Hepatocyte (in vitro differentiated cells): ENCODE measurements around the gene GMIP. TPM values are rescaled to one million over a fixed set of nuclear protein-coding genes. Genes with fewer than 3 reads are reported as not detected.

Source experiments
- DNase-seq: peaks from one replicate; pipeline ENCODE4 v3.0.0-alpha.2; 2016; ENCODE audit warnings: low spot score
- H2AFZ ChIP-seq: fragments of 200-600 bp; sonication (generic); 2 replicates; pipeline ENCODE4 v1.6.0; 2016; ENCODE audit warnings: antibody characterized with exemption, mild to moderate bottlenecking
- H3K27ac ChIP-seq: fragments of 200-600 bp; sonication (generic); 2 replicates; pipeline ENCODE4 v1.5.1; 2016; ENCODE audit warnings: mild to moderate bottlenecking
- H3K27me3 ChIP-seq: fragments of 200-600 bp; sonication (generic); 2 replicates; pipeline ENCODE4 v1.6.1; 2016
- H3K36me3 ChIP-seq: fragments of 200-600 bp; sonication (generic); replicated peaks from 2 replicates; pipeline ENCODE4 v1.5.1; 2016; ENCODE audit warnings: low read depth; ENCODE audit not compliant: insufficient read depth
- H3K4me1 ChIP-seq: fragments of 200-600 bp; sonication (generic); 2 replicates; pipeline ENCODE4 v1.5.1; 2016; ENCODE audit warnings: mild to moderate bottlenecking, moderate library complexity; ENCODE audit not compliant: insufficient read depth
- H3K4me2 ChIP-seq: fragments of 200-600 bp; sonication (generic); 2 replicates; pipeline ENCODE4 v1.6.0; 2016
- H3K4me3 ChIP-seq: fragments of 200-600 bp; sonication (generic); 2 replicates; pipeline ENCODE4 v1.5.1; 2016; ENCODE audit warnings: mild to moderate bottlenecking
- H3K79me2 ChIP-seq: fragments of 200-600 bp; sonication (generic); 2 replicates; pipeline ENCODE4 v1.6.0; 2017; ENCODE audit warnings: mild to moderate bottlenecking
- H3K9me2 ChIP-seq: fragments of 200-600 bp; sonication (generic); replicated peaks from 2 replicates; pipeline ENCODE4 v1.6.0; 2017; ENCODE audit warnings: mild to moderate bottlenecking; ENCODE audit not compliant: insufficient read depth
- H3K9me3 ChIP-seq: fragments of 200-600 bp; sonication (generic); 2 replicates; pipeline ENCODE4 v1.5.1; 2016; ENCODE audit warnings: low read depth, mild to moderate bottlenecking
- H4K20me1 ChIP-seq: fragments of 200-600 bp; sonication (generic); 2 replicates; pipeline ENCODE4 v1.6.0; 2016; ENCODE audit warnings: mild to moderate bottlenecking; ENCODE audit not compliant: insufficient read depth, poor library complexity, severe bottlenecking
- EZH2 ChIP-seq: fragments of 200-600 bp; sonication (generic); IDR thresholded peaks from 2 replicates; pipeline ENCODE4 v1.6.1; 2016; ENCODE audit warnings: antibody characterized with exemption, mild to moderate bottlenecking, borderline replicate concordance
- EZH2phosphoT487 ChIP-seq: fragments of 200-600 bp; sonication (generic); IDR thresholded peaks from one replicate; pipeline ENCODE4 v1.6.1; 2018; ENCODE audit warnings: antibody characterized with exemption, mild to moderate bottlenecking, low read depth, moderate library complexity; ENCODE audit not compliant: unreplicated experiment, severe bottlenecking
- WGBS: methylation state at CpG from one replicate; pipeline ENCODE4 v1.1.6; 2016; ENCODE audit warnings: low lambda C conversion rate; ENCODE audit errors: missing lambda C conversion rate; 5-methylcytosine and 5-hydroxymethylcytosine counted together
- polyA plus RNA-seq: library from polyadenylated mRNA; unstranded; fragments of >200 nt; fragmentation: Nextera tagmentation; extraction: Ambion mirVana; gene quantifications from 2 replicates; pipeline ENCODE4 v1.2.1, GENCODE V29; 2016
- total RNA-seq: library from RNA; depleted of rRNA; stranded (reverse); fragments of >200 nt; gene quantifications from 2 replicates; pipeline ENCODE4 v1.2.3, GENCODE V29; 2014
- TF ChIP-seq, protein P1 (sequence below): fragments of 200-600 bp; sonication (generic); IDR thresholded peaks from 2 replicates; pipeline ENCODE4 v1.5.1; 2016; ENCODE audit warnings: antibody characterized with exemption, mild to moderate bottlenecking; ENCODE audit not compliant: poor library complexity

GMIP gene
- total and polyA plus RNA-seq, 2 experiments from 2014 or later, result 5.6 to 13.0 TPM

- Histone ChIP-seq H3K4me3 (no peak overlapping the region), H3K27me3 (no peaks in the 10 kb centered on the region), H2AFZ (no peak overlapping the region), H4K20me1 (no peaks in the 10 kb centered on the region), H3K27ac (no peak overlapping the region), H3K9me2 (no peaks in the 10 kb centered on the region), H3K4me1 (no peaks in the 10 kb centered on the region), H3K79me2 (no peaks in the 10 kb centered on the region), H3K9me3 (no peaks in the 10 kb centered on the region), H3K4me2 (no peak overlapping the region), H3K36me3 (no peaks in the 10 kb centered on the region)
- TF ChIP-seq, protein P1, sequence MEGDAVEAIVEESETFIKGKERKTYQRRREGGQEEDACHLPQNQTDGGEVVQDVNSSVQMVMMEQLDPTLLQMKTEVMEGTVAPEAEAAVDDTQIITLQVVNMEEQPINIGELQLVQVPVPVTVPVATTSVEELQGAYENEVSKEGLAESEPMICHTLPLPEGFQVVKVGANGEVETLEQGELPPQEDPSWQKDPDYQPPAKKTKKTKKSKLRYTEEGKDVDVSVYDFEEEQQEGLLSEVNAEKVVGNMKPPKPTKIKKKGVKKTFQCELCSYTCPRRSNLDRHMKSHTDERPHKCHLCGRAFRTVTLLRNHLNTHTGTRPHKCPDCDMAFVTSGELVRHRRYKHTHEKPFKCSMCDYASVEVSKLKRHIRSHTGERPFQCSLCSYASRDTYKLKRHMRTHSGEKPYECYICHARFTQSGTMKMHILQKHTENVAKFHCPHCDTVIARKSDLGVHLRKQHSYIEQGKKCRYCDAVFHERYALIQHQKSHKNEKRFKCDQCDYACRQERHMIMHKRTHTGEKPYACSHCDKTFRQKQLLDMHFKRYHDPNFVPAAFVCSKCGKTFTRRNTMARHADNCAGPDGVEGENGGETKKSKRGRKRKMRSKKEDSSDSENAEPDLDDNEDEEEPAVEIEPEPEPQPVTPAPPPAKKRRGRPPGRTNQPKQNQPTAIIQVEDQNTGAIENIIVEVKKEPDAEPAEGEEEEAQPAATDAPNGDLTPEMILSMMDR, result no peak
- TF ChIP-seq EZH2phosphoT487 (no peak), EZH2 (no peak)
- 96% methylated on average over 8 of the region's 8 CpGs for WGBS
- DNase-seq, result no peak
These were observed 45.6 kb downstream of the GMIP start for GRCh38 chr19:19597809-19598306.

DNA sequence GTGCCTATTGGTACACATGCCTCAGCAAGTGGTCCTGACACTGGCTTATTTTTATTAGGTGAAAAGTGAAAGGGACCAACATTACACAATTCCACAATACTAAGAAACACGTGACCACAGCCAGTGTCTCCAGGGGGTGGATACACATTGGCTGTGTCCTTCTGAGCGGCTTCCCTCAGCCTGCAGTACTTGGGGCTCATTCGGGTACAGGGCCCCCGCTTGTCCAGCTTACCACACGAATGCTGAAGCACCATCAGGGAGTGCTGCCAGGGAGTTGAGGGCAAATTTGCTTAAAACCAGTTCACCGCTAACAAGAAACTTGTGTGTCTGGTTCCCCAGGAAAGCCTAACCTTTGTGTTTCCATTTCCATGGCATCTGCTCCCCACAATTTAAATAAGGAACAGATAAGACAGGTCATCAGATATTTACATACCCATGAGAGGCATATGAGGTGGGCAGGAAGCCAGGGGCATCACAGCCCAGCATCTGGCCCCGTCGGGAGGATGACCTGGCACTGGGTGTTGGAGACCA, 48.2 kb downstream of the GMIP start:
- no peak overlapping the region for H2AFZ ChIP-seq
- no peaks in the 10 kb centered on the region for H3K9me3 ChIP-seq
- no peaks in the 10 kb centered on the region for H3K36me3 ChIP-seq
- TF ChIP-seq EZH2 (no peak), EZH2phosphoT487 (no peak)
- TF ChIP-seq, protein P1, result no peak
- H3K79me2 ChIP-seq, result no peaks in the 10 kb centered on the region
- DNase-seq, result no peak
- 70% methylated on average over 8 of the region's 8 CpGs for WGBS
- no peak overlapping the region for H3K4me3 ChIP-seq
- no peaks in the 10 kb centered on the region for H4K20me1 ChIP-seq
- H3K9me2 ChIP-seq, result no peaks in the 10 kb centered on the region
- H3K27ac ChIP-seq, result no peak overlapping the region
- peaks cover 6% of the 10 kb centered on the region for H3K4me1 ChIP-seq
- no peaks in the 10 kb centered on the region for H3K27me3 ChIP-seq
- no peak overlapping the region for H3K4me2 ChIP-seq

DNA sequence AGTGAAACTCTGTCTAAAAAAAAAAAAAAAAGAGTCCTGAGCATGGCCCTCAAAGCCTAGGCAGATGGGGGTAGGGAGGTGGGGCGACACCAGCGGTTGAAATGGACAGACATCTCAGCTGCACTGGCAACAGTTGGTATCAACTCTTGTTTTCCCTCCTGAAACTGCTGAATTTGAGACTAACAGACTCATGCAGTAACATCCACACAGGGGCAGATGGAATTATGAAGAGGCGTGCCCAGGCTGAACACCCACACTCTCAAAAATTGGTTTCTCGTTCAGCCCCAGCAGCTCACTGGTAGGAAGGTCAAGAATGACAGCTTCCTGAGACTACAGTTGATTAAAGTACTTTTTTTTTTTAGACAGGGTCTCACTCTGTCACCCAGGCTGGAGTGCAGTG, 49.1 kb downstream of the GMIP start:
- Histone ChIP-seq H3K4me2 (no peak overlapping the region), H3K9me3 (no peaks in the 10 kb centered on the region), H4K20me1 (no peaks in the 10 kb centered on the region), H2AFZ (no peak overlapping the region), H3K4me3 (no peak overlapping the region), H3K27ac (no peak overlapping the region), H3K9me2 (no peaks in the 10 kb centered on the region), H3K79me2 (no peaks in the 10 kb centered on the region), H3K4me1 (peaks cover 6% of the 10 kb centered on the region), H3K27me3 (no peaks in the 10 kb centered on the region), H3K36me3 (no peaks in the 10 kb centered on the region)
- TF ChIP-seq, protein P1, result no peak
- TF ChIP-seq EZH2, result no peak
- no peak for TF ChIP-seq EZH2phosphoT487
- no peak for DNase-seq
- WGBS, result 95% methylated on average over 4 of the region's 4 CpGs
